WTC11 (cell line): Measurements from ENCODE around the gene LRRN4CL. TPM values are rescaled to one million over a fixed set of nuclear protein-coding genes. Genes with fewer than 3 reads are reported as not detected.

Source experiments
- ATAC-seq: fragments of 200-7000 bp; cut with Tn5 transposase; 2 replicates; pipeline ENCODE4 v1.10.0; 2021; ENCODE audit warnings: mild to moderate bottlenecking, moderate library complexity
- CTCF ChIA-PET: fragments of 300-600 bp; sonication (Branson Sonifier 250); formaldehyde crosslinking; loops from one replicate; lab custom pipeline; 2021; ENCODE audit warnings: antibody characterized with exemption; lab: Charles Lee
- POLR2A ChIA-PET: fragments of 350-600 bp; sonication (Branson Sonifier 250); formaldehyde crosslinking; loops from one replicate; lab custom pipeline; 2021; ENCODE audit warnings: antibody characterized with exemption; lab: Charles Lee
- DNase-seq: peaks from one replicate; pipeline ENCODE4 v3.0.0; 2021; ENCODE audit warnings: low spot score
- H3K27ac Mint-ChIP-seq: 2 replicates; pipeline ENCODE4 v1.8.0; 2021; ENCODE audit warnings: mixed read lengths
- H3K27me3 Mint-ChIP-seq: 2 replicates; pipeline ENCODE4 v1.8.0; 2021; ENCODE audit warnings: low read depth, mild to moderate bottlenecking, moderate library complexity, mixed read lengths
- H3K36me3 Mint-ChIP-seq: 2 replicates; pipeline ENCODE4 v1.8.0; 2021; ENCODE audit warnings: mixed read lengths
- H3K4me1 Mint-ChIP-seq: 2 replicates; pipeline ENCODE4 v1.8.0; 2022; ENCODE audit warnings: mixed read lengths
- H3K4me3 Mint-ChIP-seq: 2 replicates; pipeline ENCODE4 v1.8.0; 2021; ENCODE audit warnings: mild to moderate bottlenecking, moderate library complexity, mixed read lengths
- H3K9me3 Mint-ChIP-seq: 2 replicates; pipeline ENCODE4 v1.8.0; 2021; ENCODE audit warnings: mixed read lengths
- FOXJ3 ChIP-seq: sonication (generic); formaldehyde crosslinking; IDR thresholded peaks from 2 replicates; pipeline ENCODE4 v1.9.0; 2021; ENCODE audit warnings: missing genetic modification reagents, mild to moderate bottlenecking, borderline replicate concordance
- IRF2 ChIP-seq: sonication (generic); formaldehyde crosslinking; IDR thresholded peaks from 2 replicates; pipeline ENCODE4 v1.8.0; 2022; ENCODE audit warnings: low read depth, missing genetic modification reagents, borderline replicate concordance
- NFE2L1 ChIP-seq: sonication (generic); formaldehyde crosslinking; IDR thresholded peaks from 2 replicates; pipeline ENCODE4 v1.8.1; 2023; ENCODE audit warnings: missing genetic modification reagents
- PRRX2 ChIP-seq: fragments of 250-450 bp; sonication (Bioruptor Pico); IDR thresholded peaks from 2 replicates; pipeline ENCODE4 v1.8.0; 2021; ENCODE audit warnings: mild to moderate bottlenecking
- RORB ChIP-seq: fragments of 250-450 bp; sonication (Bioruptor Pico); IDR thresholded peaks from 2 replicates; pipeline ENCODE4 v1.9.0; 2021; ENCODE audit warnings: mild to moderate bottlenecking
- SMAD4 ChIP-seq: sonication (generic); formaldehyde crosslinking; IDR thresholded peaks from 2 replicates; pipeline ENCODE4 v1.8.0; 2022; ENCODE audit warnings: mild to moderate bottlenecking, missing genetic modification reagents
- SOX15 ChIP-seq: fragments of 250-450 bp; sonication (Bioruptor Pico); IDR thresholded peaks from 2 replicates; pipeline ENCODE4 v1.9.0; 2021; ENCODE audit warnings: mild to moderate bottlenecking
- TEAD4 ChIP-seq: sonication (generic); formaldehyde crosslinking; IDR thresholded peaks from 2 replicates; pipeline ENCODE4 v1.8.0; 2022; ENCODE audit warnings: mild to moderate bottlenecking, missing genetic modification reagents
- total RNA-seq: library from RNA; stranded (reverse); gene quantifications from 3 replicates; pipeline ENCODE4 v1.2.3, GENCODE V29; 2021
- TF ChIP-seq, protein P1 (sequence below): sonication (generic); formaldehyde crosslinking; IDR thresholded peaks from 2 replicates; pipeline ENCODE4 v1.8.1; 2023; ENCODE audit warnings: mild to moderate bottlenecking, missing genetic modification reagents, borderline replicate concordance
- TF ChIP-seq, protein P2 (sequence below): sonication (generic); formaldehyde crosslinking; conservative IDR thresholded peaks from 2 replicates; pipeline ENCODE4 v1.8.1; 2022; ENCODE audit warnings: mild to moderate bottlenecking, missing genetic modification reagents
- TF ChIP-seq, protein P3 (sequence below): sonication (generic); formaldehyde crosslinking; IDR thresholded peaks from 2 replicates; pipeline ENCODE4 v1.8.0; 2022; ENCODE audit warnings: mild to moderate bottlenecking, missing genetic modification reagents
- TF ChIP-seq, protein P4 (sequence below): sonication (generic); formaldehyde crosslinking; IDR thresholded peaks from 2 replicates; pipeline ENCODE4 v1.8.1; 2023; ENCODE audit warnings: mild to moderate bottlenecking, missing genetic modification reagents, moderate library complexity
- TF ChIP-seq, protein P5 (sequence below): sonication (generic); formaldehyde crosslinking; IDR thresholded peaks from 2 replicates; pipeline ENCODE4 v1.8.0; 2022; ENCODE audit warnings: mild to moderate bottlenecking, missing genetic modification reagents
- TF ChIP-seq, protein P6 (sequence below): sonication (generic); formaldehyde crosslinking; IDR thresholded peaks from 2 replicates; pipeline ENCODE4 v1.8.0; 2022; ENCODE audit warnings: missing genetic modification reagents
- TF ChIP-seq, protein P7 (sequence below): fragments of 250-450 bp; sonication (Bioruptor Pico); IDR thresholded peaks from 2 replicates; pipeline ENCODE4 v1.9.0; 2021; ENCODE audit warnings: moderate library complexity, mild to moderate bottlenecking, inconsistent platforms, borderline replicate concordance
- TF ChIP-seq, protein P8 (sequence below): fragments of 250-450 bp; sonication (Bioruptor Pico); IDR thresholded peaks from 2 replicates; pipeline ENCODE4 v1.8.0; 2021; ENCODE audit warnings: mild to moderate bottlenecking

The LRRN4CL gene
- total RNA-seq, 1 experiment from 2014 or later, result 0.39 TPM

DNA sequence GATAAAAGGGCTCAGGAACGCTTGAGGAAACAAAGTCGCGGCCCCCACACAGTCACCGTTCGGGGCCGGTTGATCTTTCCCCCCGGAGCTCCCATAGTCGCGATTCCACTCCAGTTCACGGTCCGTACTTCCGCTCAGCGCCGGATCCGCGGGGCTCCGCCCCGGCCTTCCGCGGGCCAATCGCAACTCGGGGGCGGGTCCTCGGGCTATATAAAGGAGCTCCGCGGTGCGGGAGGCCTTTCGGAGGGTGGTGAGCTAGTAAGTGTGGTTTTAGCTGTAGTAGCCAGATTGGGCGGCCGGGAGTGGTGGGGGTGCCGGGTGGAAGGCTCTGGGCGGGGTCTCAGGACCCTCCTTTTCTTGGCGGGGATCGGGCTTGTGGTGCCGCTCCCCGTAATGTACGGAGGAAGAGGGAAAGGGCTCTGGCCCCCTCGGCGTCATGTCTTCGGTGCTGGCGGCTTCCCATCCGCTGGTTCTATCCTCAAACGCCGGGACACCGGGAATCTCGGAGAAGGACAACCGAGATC, 24.2 kb downstream of the LRRN4CL start, which contains the start of the genes C11orf98 and CSKMT (continued):
- TF ChIP-seq, protein P1, sequence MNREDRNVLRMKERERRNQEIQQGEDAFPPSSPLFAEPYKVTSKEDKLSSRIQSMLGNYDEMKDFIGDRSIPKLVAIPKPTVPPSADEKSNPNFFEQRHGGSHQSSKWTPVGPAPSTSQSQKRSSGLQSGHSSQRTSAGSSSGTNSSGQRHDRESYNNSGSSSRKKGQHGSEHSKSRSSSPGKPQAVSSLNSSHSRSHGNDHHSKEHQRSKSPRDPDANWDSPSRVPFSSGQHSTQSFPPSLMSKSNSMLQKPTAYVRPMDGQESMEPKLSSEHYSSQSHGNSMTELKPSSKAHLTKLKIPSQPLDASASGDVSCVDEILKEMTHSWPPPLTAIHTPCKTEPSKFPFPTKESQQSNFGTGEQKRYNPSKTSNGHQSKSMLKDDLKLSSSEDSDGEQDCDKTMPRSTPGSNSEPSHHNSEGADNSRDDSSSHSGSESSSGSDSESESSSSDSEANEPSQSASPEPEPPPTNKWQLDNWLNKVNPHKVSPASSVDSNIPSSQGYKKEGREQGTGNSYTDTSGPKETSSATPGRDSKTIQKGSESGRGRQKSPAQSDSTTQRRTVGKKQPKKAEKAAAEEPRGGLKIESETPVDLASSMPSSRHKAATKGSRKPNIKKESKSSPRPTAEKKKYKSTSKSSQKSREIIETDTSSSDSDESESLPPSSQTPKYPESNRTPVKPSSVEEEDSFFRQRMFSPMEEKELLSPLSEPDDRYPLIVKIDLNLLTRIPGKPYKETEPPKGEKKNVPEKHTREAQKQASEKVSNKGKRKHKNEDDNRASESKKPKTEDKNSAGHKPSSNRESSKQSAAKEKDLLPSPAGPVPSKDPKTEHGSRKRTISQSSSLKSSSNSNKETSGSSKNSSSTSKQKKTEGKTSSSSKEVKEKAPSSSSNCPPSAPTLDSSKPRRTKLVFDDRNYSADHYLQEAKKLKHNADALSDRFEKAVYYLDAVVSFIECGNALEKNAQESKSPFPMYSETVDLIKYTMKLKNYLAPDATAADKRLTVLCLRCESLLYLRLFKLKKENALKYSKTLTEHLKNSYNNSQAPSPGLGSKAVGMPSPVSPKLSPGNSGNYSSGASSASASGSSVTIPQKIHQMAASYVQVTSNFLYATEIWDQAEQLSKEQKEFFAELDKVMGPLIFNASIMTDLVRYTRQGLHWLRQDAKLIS (CRISPR knock-in tag), result no peak
- TF ChIP-seq, protein P2, sequence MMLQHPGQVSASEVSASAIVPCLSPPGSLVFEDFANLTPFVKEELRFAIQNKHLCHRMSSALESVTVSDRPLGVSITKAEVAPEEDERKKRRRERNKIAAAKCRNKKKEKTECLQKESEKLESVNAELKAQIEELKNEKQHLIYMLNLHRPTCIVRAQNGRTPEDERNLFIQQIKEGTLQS (CRISPR knock-in tag), result no peak
- TF ChIP-seq TEAD4 (CRISPR knock-in tag) (peak; percentile 15; the same call in 1 of the 2 replicates), RORB (CRISPR knock-in tag) (peak; percentile 94), SMAD4 (CRISPR knock-in tag) (no peak), SOX15 (CRISPR knock-in tag) (no peak), IRF2 (CRISPR knock-in tag) (no peak), FOXJ3 (CRISPR knock-in tag) (no peak), PRRX2 (CRISPR knock-in tag) (peak; percentile 89; the same call in 1 of the 2 replicates)
- TF ChIP-seq, protein P3, sequence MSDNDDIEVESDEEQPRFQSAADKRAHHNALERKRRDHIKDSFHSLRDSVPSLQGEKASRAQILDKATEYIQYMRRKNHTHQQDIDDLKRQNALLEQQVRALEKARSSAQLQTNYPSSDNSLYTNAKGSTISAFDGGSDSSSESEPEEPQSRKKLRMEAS, result peak; percentile 31; the same call in 1 of the 2 replicates
- TF ChIP-seq, protein P4, sequence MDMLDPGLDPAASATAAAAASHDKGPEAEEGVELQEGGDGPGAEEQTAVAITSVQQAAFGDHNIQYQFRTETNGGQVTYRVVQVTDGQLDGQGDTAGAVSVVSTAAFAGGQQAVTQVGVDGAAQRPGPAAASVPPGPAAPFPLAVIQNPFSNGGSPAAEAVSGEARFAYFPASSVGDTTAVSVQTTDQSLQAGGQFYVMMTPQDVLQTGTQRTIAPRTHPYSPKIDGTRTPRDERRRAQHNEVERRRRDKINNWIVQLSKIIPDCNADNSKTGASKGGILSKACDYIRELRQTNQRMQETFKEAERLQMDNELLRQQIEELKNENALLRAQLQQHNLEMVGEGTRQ (CRISPR knock-in tag), result no peak
- TF ChIP-seq, protein P5, sequence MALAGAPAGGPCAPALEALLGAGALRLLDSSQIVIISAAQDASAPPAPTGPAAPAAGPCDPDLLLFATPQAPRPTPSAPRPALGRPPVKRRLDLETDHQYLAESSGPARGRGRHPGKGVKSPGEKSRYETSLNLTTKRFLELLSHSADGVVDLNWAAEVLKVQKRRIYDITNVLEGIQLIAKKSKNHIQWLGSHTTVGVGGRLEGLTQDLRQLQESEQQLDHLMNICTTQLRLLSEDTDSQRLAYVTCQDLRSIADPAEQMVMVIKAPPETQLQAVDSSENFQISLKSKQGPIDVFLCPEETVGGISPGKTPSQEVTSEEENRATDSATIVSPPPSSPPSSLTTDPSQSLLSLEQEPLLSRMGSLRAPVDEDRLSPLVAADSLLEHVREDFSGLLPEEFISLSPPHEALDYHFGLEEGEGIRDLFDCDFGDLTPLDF, result no peak

DNA sequence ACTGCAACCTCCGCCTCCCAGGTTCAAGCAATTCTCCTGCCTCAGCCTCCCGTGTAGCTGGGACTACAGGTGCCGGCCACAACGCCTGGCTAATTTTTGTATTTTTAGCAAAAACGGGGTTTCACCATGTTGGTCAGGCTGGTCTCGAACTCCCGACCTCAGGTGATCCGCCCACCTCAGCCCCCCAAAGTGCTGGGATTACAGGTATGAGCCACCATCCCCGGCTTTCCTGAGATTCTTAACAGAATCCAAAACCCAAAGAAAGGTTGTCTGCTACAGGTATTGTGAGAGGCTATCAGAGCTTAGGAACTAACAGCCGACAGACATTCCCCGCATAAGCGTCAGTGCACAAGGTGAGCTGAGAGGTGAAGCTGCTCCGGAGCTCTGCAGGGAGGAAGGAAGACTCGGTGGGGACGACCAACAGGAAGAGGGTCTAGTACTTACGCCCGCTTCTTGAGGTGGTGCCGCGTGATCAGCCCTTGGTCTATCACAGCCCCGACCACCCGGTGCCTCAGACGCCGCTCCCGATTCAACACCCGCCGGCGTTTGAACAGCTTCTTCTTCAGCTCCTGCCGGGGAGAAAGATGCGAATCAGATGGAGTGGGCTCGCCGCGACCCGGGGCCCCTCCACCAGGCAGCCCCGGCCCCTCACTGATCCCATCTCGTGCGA, 24.8 kb downstream of the LRRN4CL start:
- H3K9me3 Mint-ChIP-seq, result no peaks in the 10 kb centered on the region
- DNase-seq (peak; percentile 60), ATAC-seq (peak; percentile 29)
- H3K27me3 Mint-ChIP-seq, result no peaks in the 10 kb centered on the region
- H3K4me3 Mint-ChIP-seq, result peak overlapping the region; percentile 97
- H3K27ac Mint-ChIP-seq, result peak overlapping the region; percentile 95
- TF ChIP-seq, protein P6, sequence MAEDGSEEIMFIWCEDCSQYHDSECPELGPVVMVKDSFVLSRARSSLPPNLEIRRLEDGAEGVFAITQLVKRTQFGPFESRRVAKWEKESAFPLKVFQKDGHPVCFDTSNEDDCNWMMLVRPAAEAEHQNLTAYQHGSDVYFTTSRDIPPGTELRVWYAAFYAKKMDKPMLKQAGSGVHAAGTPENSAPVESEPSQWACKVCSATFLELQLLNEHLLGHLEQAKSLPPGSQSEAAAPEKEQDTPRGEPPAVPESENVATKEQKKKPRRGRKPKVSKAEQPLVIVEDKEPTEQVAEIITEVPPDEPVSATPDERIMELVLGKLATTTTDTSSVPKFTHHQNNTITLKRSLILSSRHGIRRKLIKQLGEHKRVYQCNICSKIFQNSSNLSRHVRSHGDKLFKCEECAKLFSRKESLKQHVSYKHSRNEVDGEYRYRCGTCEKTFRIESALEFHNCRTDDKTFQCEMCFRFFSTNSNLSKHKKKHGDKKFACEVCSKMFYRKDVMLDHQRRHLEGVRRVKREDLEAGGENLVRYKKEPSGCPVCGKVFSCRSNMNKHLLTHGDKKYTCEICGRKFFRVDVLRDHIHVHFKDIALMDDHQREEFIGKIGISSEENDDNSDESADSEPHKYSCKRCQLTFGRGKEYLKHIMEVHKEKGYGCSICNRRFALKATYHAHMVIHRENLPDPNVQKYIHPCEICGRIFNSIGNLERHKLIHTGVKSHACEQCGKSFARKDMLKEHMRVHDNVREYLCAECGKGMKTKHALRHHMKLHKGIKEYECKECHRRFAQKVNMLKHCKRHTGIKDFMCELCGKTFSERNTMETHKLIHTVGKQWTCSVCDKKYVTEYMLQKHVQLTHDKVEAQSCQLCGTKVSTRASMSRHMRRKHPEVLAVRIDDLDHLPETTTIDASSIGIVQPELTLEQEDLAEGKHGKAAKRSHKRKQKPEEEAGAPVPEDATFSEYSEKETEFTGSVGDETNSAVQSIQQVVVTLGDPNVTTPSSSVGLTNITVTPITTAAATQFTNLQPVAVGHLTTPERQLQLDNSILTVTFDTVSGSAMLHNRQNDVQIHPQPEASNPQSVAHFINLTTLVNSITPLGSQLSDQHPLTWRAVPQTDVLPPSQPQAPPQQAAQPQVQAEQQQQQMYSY (CRISPR knock-in tag), result peak; percentile 90
- TF ChIP-seq, protein P7, sequence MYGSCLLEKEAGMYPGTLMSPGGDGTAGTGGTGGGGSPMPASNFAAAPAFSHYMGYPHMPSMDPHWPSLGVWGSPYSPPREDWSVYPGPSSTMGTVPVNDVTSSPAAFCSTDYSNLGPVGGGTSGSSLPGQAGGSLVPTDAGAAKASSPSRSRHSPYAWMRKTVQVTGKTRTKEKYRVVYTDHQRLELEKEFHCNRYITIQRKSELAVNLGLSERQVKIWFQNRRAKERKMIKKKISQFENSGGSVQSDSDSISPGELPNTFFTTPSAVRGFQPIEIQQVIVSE, result no peak
- no peak for TF ChIP-seq NFE2L1 (CRISPR knock-in tag)
- TF ChIP-seq, protein P8, sequence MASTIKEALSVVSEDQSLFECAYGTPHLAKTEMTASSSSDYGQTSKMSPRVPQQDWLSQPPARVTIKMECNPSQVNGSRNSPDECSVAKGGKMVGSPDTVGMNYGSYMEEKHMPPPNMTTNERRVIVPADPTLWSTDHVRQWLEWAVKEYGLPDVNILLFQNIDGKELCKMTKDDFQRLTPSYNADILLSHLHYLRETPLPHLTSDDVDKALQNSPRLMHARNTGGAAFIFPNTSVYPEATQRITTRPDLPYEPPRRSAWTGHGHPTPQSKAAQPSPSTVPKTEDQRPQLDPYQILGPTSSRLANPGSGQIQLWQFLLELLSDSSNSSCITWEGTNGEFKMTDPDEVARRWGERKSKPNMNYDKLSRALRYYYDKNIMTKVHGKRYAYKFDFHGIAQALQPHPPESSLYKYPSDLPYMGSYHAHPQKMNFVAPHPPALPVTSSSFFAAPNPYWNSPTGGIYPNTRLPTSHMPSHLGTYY (CRISPR knock-in tag), result no peak
- peaks cover 16% of the 10 kb centered on the region for H3K4me1 Mint-ChIP-seq
- H3K36me3 Mint-ChIP-seq, result peaks cover 30% of the 10 kb centered on the region
- ChIA-PET CTCF (interaction anchor here (0.7 to 2.2 kb wide), 18 partner anchors 11 to 270 kb away, joined by 3 to 10 read pairs (median 5); partner anchors contain the start of genes B3GAT3, BSCL2, EML3 and GANAB), POLR2A (interaction anchor here (0.8 to 3.2 kb wide), 33 partner anchors 8 to 191 kb away, joined by 3 to 42 read pairs (median 7); partner anchors contain the start of genes B3GAT3, BSCL2, EEF1G and GANAB)
